ENCODE measurements around the gene TP53BP1.

The TP53BP1 gene

GRCh38 chr15:43360821-43361220 is 132.1 kb downstream of the TP53BP1 start:
- no peak for DNase-seq (ENCODE audit: low read depth)
- no peak overlapping the region for H3K4me3 ChIP-seq (ENCODE audit: low read length)
- no peak for TF ChIP-seq CTCF (IDR thresholded peaks at IDR 0.05; ENCODE audit: insufficient read depth, low read depth, low read length, missing control alignments)
